Measurements from ENCODE around the gene ARHGAP25. TPM values are rescaled to one million over a fixed set of nuclear protein-coding genes. Genes with fewer than 3 reads are reported as not detected.

The ARHGAP25 gene
- total and polyA plus RNA-seq, 2 experiments from 2014 or later, result 1.9 to 2.0 TPM

GRCh38 chr2:68740400-68740914, 5.8 kb downstream of the ARHGAP25 start:
- Mint-ChIP-seq H3K4me3 (no peak overlapping the region), H3K4me1 (peaks cover 21% of the 10 kb centered on the region), H3K36me3 (ENCODE audit: low read depth) (peaks cover 4% of the 10 kb centered on the region; the same call in 1 of the 3 replicates), H3K27ac (no peak overlapping the region), H3K27me3 (ENCODE audit: insufficient read depth, low read depth, poor library complexity) (peaks cover 2% of the 10 kb centered on the region), H3K9me3 (no peaks in the 10 kb centered on the region)
- no peak overlapping the region for H3K4me3 ChIP-seq
- H2AFZ ChIP-seq, result no peak overlapping the region
- H3K27me3 ChIP-seq (ENCODE audit: insufficient read depth), result no peaks in the 10 kb centered on the region
- H3K4me2 ChIP-seq, result no peak overlapping the region
- H3K4me1 ChIP-seq (ENCODE audit: insufficient read depth), result peaks cover 18% of the 10 kb centered on the region
- no peaks in the 10 kb centered on the region for H3F3A ChIP-seq (replicated peaks; ENCODE audit: low read depth)
- no peak for ATAC-seq
- TF ChIP-seq CTCF (conservative IDR thresholded peaks at IDR 0.05; ENCODE audit: low read depth in 2 of 2) (no peak), ZNF331 (CRISPR knock-in tag; IDR thresholded peaks at IDR 0.05; ENCODE audit: low read depth) (no peak), POLR2AphosphoS5 (IDR thresholded peaks at IDR 0.05; ENCODE audit: low read depth) (no peak), ZNF114 (CRISPR knock-in tag; IDR thresholded peaks at IDR 0.05) (no peak), STAT1 (IDR thresholded peaks at IDR 0.05; ENCODE audit: unreplicated experiment) (no peak), EZH2phosphoT487 (IDR thresholded peaks at IDR 0.05; ENCODE audit: unreplicated experiment) (no peak), EZH2 (IDR thresholded peaks at IDR 0.05; ENCODE audit: low read depth, unreplicated experiment) (no peak), ETS1 (IDR thresholded peaks at IDR 0.05) (no peak), JUNB (IDR thresholded peaks at IDR 0.05; ENCODE audit: unreplicated experiment) (no peak), ZNF462 (CRISPR knock-in tag; IDR thresholded peaks at IDR 0.05) (no peak), REST (IDR thresholded peaks at IDR 0.05; ENCODE audit: unreplicated experiment) (no peak), CREB1 (CRISPR knock-in tag; IDR thresholded peaks at IDR 0.05; ENCODE audit: low read depth) (no peak), NANOG (IDR thresholded peaks at IDR 0.05; ENCODE audit: borderline replicate concordance) (no peak)
- H3K27ac ChIP-seq (ENCODE audit: low read depth), result no peak overlapping the region
- DNase-seq (ENCODE audit: low spot score), result no peak
- no peaks in the 10 kb centered on the region for H3K36me3 ChIP-seq (ENCODE audit: insufficient read depth)
- H3K9me2 ChIP-seq (ENCODE audit: insufficient read depth), result peaks cover 9% of the 10 kb centered on the region
- no peaks in the 10 kb centered on the region for H4K20me1 ChIP-seq (replicated peaks; ENCODE audit: insufficient read depth)
- no peaks in the 10 kb centered on the region for H3K79me2 ChIP-seq (replicated peaks; ENCODE audit: insufficient read depth)
